Peyer's patch (tissue), 4 donors: ENCODE measurements around the gene AFF2.

Experiments used
- CTCF ChIP-seq, 6 experiments: fragments of 450-650 bp in 4 of 6; fragments of 200-600 bp in 2 of 6; sonication (generic) in 1 of 6; IDR thresholded peaks; one replicate each; pipeline ENCODE4 v1.5.1; 2017 to 2019; ENCODE audit warnings: antibody characterized with exemption in 6 of 6, mild to moderate bottlenecking in 3 of 6, moderate library complexity in 1 of 6
- POLR2A ChIP-seq, 2 donors: fragments of 450-650 bp; IDR thresholded peaks; one replicate each; pipeline ENCODE4 v1.5.1; 2017; ENCODE audit warnings: antibody characterized with exemption in 2 of 2, mild to moderate bottlenecking in 2 of 2, moderate library complexity in 2 of 2

GRCh38 chrX:148664171-148664570 lies 163.8 kb downstream of the AFF2 start:
- no peak for TF ChIP-seq CTCF (IDR thresholded peaks at IDR 0.05)
- TF ChIP-seq POLR2A (IDR thresholded peaks at IDR 0.05) = no peak
